HG02763 (cell line): ENCODE measurements around the gene MMP26.
A peak's percentile ranks its signal among the peaks of the same experiment; 100 is the strongest.

ENCODE experiments used
- ATAC-seq: cut with Tn5 transposase; IDR thresholded peaks from one replicate; pipeline ENCODE4 v1.9.1; 2021; ENCODE audit warnings: mild to moderate bottlenecking, moderate library complexity; ENCODE audit not compliant: unreplicated experiment

The MMP26 gene

DNA sequence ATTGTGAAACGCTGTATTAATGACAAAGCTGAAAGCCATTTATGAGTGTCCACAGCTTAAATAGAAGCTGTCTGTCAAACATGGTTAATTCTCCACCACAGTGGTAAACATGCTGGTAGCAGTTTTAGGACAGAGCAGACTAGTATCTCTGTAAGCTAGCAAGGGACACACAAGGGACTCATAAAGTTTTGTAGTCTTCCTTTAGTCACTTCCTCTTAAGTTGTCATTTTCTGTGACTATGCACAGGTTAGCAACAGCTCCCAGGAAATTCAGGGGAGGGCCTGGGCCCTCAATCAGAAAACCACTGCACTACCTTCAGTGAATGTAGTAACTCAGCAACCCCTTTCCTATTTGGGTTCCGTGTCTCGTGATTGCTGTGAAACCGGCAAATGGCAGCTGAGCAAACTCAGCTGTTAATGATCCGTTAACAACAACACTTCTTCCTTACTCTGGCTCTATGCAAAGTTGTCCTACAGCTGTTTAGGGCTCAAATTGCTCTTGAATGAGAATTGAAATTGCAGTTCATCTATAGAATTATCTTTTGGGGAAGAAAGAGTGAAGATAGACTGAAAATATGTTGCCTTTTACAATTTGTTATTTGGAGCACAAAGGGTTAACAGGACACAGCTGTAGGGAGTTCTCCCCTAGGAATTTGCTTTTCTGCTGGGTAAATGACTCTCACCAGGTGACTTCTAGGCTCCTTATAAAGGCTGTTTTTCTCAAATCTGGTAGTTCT lies at the start of gene MMP26:
TSS of gene MMP26 (plus strand) at position 731 of the 736 bp plus-strand sequence.
- peak; percentile 67 for ATAC-seq

DNA sequence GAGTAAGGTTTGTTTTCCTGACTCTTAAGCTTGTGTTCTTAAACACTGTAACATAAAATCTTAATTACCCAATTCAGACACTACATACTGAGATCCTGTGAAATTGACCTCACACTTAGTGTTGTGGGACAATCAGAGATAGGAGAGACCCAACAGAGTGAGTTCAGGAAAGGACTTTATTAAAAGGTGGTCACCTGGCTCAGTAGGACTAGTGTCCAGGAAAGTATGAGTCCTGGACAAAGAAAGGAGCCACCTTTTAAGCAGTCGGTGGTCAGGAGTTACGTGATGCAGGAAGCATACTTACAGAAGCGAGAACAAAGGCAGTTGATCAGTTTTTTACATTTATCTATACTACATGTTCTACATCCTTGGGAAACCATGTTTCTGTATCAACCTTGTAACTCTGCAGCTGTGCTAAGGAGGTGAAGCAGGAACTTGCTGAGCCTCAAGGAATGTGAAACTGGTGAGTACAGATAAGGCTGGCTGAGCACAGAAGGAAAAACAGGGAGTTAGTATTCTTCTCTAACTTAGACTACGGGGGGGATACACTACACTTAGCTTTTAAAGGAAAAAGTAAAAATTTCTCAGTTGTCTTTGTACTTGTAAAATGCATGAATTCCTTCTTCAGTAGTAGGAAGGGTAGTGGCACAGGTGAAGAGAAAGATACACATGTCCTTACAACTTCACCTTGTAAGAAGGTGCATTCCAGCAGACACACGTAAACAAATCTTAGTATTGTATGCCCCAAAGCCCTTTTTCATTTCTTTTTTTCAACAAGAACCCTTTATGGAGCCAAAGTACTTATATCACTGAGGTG lies 45.7 kb upstream of the MMP26 start:
- no peak for ATAC-seq

DNA sequence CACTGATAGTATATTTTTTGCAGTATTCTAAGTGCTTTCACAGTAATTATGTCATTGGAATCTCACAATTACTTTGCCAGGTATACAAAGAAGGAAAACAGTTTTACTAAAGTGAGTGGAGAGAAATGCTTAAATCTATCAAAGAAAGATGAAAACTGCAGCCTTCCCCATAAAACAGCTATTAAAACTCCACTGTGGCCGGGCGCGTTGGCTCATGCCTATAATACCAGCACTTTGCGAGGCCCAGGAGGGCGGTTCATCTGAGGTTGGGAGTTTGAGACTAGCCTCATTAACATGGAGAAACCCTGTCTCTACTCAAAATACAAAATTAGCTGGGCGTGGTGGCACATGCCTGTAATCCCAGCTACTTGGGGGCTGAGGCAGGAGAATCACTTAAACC lies 41.7 kb upstream of the MMP26 start:
- ATAC-seq: no peak

DNA sequence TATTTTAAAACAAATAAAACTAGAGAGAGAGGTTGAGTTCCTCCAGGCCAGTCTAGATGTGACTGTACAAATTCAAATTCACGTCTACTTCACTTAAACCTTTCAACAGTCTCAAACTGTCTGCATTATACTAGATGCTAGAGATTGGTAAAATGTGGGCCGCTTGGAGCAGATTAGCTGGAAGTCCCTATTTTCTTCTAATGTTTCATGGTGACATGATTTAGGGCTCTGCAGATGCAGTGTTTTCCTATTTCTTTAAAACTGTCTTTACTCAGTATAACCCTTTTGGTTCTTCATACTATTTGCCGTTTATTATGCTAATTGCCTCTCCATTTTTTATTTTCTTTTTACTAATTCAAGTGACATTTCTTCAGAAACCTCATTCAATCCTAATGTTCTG lies 40.4 kb upstream of the MMP26 start:
- no peak for ATAC-seq

DNA sequence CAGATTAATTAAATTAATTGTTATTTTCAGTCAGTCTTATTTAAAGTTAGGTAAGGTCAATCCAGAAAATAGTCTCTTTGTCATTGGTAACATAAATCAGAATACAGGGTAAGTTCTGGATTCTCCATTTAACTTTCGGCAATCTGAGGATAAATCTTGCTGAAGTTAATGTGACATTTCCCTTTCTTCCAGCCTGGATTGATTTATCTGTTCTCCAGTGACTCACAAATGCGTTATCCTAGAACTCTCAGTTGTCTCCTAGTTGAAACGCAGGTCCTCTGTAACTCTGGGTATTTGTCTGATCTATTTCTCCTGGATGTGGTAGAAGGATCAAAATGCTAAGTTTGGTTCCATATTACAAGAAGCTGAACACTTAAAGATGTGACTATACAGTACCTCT lies 39.8 kb upstream of the MMP26 start:
- ATAC-seq: no peak

DNA sequence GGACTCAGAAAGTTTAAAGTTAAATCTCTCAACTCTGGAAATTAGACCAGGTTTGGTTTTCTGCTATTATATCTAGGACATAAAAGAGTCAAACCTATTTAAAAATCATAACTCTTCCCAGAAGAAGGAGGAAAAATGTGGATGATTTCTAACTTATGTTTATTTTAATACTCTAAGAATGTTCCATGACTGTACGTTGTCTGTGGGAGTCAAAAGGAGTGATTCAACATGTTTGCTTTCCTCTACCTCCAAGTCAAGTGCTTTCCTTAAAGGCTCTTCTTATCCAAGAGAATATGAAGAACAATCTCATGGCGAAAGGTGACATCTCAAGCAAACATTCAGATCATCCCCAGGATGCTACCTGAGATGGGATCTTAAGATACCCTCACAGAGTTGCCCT lies 39.2 kb upstream of the MMP26 start:
- no peak for ATAC-seq

DNA sequence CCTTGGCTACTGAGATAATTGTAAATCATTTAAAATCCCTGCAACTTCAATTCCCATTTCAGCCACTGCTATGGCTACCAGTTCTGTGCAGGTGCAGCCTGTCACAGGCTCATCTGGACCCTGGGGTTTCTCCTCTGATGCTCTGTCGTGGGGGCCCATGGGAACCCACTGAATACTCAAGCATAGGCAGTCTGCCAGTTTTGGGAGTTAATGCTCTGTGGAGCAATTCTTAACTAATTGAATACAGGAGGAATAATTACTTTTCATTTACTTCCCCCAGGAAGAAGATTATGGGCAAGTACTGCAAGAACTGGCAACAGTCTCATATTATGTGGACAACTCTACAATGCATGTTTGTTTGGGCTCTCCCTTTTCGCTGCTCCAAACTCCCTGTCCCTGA lies 32.8 kb upstream of the MMP26 start:
- ATAC-seq: no peak

DNA sequence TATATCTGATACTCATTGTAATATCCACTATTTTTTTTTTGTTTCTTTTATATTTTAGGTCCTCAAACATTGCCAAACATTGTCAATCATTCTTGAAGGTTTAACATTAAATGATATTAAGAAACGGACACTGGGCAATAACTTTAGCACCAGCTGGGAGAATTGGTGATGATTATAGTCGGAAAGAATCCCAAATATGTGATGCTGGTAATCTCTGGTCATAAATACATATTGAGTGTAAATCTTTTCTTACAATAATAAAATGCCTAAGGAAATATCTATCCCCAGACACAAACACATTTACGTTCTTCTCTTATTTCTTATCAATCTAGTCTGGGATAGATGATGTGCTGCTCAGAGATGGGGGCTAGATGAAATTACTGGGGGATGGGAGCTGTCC lies 32.1 kb upstream of the MMP26 start:
- no peak for ATAC-seq

DNA sequence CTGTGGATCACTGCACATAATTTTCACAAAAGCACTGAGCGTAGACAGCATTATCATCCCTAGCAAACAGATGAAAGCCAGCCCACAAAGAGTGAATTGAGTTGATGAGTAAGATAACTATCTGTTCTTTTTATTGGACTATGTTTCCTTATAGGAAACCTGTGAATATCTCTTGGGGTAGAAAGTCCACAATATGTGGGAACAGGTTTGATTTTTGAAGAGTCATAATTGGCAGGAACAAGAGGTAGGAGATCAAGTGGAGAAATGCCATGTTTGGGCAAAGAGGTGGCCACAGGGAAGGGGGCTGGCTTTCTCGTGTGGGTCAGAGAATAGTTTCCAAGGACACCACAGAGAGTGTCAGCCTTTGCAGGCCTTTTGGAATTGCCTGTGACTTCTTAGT lies 30.8 kb upstream of the MMP26 start:
- ATAC-seq: no peak

DNA sequence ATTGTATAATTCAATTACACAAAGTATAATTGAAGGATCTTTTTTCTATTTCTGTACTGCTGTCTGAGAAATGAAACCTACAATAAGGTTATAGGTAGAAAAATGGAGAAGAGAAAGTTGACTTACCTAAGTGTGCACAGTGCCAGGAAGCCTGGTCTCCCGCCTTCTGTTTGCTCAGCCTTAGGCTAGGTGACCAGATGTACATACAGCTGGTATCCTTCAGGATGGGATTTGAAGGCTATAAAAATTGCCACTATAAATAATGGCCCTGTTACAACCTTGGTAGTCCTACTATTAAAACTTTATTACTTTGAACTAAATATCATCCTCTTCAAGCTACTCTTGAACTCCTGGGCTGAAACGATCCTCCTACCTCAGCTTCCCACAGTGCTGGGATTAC lies 26.6 kb upstream of the MMP26 start:
- ATAC-seq: no peak

DNA sequence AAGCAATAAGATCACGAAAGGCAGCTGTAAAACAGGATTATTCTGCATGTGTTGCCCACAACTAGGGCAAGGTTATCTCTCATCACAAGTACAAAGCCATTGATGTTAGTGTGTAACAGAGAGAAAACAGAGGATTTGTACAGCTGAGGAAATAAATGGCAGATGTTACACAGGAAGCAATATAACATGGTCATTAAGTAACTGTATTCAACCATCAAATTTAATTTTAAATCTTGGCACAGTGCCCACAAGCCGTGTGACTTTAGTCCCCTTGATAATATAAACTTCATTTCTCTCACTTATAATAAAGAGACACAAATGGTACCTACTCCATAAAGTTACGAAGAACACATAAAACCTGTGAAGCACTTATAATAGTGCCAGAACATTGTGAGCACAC lies 24.2 kb upstream of the MMP26 start:
- no peak for ATAC-seq

DNA sequence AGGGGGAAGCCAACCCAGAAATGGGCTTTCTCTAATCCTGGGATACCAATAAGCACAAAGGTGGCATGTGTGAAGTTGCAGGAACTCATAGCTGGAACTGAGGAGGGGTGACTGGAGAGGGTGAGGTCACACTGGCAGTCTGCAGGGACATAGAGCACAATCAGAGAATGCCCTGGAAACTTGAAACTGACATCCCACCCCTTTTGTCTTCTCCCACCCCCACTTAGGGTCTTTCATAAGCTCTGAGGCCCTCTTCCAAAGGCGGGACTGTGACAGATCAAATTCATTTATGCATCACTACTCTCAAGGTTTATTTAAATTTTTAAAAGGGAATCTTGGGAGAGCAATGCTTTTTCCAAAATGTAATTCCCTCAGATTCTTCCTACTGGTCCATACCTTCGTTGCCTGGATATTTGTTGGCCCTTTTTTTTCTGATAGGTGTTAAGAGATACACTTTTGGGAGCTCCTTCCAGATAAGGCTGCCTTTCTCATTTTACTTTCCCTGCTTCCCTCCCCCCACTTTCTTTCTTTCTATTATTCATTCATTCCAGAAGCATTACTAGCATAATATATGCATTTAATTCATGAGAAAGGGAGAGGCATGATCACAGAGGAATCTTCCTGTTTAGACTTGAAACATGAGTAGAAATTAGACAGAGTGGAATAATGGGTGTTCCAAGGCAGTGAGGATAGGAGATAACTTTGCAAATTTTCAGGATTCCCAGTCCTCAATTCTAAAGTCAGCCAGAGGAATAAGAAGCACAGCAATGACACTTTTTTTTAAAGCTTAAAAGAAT lies 21.8 kb upstream of the MMP26 start:
- ATAC-seq: no peak

DNA sequence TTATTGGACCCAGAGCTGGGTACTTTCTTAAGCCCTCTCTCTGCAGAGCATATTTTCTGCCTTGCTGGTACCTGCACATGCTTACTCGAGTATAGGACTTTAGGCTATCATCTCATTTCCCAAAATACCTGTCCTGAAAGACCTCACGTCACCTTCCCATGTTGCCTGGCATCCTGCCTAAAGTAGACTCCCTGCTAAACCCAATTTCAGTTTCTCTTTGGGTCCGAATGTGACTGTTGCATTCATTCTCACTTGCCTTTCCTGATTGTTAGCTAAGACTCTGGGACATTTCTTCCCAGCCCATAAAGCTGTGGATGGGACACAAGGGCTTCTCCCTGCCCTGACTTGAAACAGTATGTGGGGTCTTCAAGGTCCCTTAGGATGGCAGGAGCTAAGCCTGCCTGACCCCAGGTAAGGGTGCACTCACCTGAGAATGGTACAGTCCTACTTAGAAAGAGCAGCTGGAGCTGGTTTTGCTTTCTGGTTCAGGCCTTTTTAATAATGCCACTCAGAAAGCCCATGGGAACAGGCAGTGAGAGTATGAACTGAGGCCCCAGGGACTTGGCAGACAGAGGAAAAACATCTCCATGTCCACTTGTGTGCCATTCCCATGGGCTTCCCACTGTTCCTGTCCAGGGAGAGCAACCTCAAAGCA lies 19.8 kb upstream of the MMP26 start:
- ATAC-seq: no peak

DNA sequence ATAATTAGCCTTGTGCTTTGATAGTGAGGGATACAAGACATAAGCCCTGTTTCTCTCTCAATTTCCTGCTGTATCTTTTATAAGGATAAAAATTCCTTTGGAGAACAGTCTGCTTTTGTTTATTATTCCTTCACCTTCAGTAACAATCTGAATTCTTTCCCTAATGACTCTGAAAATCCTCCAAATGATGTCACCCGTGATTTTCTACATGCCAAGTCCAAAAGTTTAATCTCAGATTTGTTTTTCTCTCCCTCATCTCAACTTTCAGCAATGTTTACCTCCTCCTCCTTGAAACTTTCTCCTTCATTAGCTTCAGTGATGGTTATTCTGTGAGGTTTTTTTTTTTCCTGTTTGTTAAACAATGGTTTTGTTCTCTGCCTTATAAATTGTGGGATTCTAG lies 9.1 kb upstream of the MMP26 start:
- no peak for ATAC-seq

DNA sequence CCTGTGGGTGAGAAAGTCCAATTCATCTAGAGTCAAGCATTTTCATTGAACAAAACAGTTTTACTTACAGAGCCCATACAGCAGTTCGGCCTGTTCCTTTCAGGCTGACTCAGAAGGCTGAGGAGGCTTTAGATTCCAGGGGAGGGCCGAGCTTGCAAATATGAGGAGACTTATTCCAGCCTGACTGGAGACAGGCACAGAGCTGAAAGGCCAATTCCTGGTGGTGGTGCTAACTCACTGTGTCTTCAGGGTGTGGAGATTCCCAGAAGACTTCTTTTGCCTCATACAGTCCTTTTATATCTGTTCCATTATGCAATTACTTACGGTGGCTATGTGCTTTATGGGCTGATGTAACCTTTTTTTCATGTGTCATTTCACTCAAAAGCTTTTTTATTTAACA lies 7.0 kb upstream of the MMP26 start, which contains the start of gene OR51E2:
TSS of gene OR51E2 (minus strand) at position 269 of the 400 bp plus-strand sequence. CDS start 15,142 bp downstream, outside the sequence.
- no peak for ATAC-seq

DNA sequence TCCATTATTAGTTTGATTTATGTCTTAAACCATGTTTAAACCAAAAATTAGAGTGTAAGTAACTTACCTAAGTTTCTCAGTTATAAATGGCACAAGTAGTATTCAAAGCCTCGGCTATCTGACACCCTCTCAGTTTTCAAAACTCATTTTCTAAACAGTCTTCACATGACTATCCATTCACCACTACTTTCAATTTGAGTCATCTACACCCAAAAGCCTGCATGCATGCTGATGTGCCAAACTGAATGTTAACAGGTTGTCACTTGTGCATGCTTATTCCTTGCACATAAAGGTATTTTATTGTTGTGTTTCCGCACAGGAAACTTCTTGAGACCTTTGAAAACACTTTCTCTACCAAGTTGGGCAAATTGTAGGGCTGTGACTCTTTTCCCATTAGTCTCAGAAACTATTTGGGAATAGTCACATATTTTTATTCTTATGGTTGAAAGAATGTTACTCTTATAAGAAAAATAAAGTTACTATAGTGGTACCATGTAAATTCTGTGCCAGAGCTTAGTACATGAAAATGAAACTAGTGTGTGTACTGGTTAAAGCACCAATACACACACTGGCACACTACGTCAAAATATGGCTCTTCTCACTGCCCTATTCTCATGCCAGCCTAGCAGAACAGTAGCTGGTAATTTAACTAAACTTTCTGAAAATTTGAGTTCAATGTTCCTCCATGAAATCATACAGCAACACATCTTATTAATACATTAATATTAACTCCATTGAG lies 4.7 kb upstream of the MMP26 start:
- peak; percentile 79 for ATAC-seq

DNA sequence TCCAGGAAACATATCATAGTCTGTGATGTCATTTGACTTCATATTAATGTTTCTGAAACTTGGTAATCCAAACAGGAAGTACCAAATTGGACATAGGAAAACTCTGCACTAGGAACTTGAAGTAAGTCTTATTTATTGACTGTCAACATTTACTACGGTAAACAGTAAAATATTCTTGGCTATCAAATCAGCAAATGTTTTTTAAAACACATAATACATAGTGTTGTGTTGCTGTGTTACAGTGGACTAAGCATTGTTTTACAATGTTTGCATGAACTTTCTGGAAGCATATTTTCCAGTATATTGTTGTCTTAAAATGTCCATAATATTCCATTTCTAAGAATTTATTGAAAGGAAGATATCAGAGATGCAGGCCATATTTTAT lies 4.2 kb upstream of the MMP26 start:
- no peak for ATAC-seq

DNA sequence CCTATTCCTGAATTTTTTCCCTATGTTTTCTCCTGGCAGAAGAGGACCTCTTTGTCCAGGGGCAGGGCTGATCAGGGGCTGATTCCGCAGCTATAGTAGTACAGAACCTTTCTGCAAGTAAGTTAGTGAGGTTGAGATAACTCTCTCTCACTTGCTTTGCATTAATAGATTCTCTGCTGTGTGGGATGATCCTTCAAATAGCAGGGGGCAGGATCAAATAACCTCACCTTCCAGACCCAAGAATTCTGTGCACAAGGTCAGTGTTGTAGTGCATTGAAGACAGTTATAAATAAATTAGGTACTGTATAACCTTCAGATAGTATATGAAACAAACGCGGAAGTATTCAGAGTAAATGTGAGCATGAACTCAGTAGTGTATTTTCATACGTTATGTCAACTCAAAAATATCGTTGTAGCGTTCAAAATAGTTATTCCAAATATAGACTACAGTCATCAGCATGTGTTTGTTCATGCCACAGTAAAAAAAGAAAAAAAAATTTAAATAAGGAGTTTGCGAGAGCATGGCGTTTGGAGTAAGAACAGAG lies 278 bp downstream of the MMP26 start:
- no peak for ATAC-seq

DNA sequence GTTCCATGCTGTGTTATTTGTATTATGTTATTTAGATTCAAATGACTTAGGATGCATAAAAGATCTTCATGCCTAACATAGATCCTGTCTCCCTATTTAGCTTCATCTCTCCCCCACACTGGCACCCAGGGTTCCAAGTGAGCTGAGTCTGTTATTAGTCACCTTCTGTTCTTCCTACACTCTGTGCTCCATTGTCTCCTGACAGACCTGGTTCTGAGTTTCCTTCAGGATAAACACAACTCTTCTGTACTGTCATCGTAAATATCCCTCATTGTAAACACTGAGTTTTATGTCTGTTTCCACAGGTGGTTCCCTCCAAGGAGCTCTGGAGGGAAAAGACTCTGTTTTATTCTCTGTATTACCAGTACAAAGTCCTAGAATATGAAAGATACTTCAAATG lies 8.7 kb downstream of the MMP26 start:
- no peak for ATAC-seq

DNA sequence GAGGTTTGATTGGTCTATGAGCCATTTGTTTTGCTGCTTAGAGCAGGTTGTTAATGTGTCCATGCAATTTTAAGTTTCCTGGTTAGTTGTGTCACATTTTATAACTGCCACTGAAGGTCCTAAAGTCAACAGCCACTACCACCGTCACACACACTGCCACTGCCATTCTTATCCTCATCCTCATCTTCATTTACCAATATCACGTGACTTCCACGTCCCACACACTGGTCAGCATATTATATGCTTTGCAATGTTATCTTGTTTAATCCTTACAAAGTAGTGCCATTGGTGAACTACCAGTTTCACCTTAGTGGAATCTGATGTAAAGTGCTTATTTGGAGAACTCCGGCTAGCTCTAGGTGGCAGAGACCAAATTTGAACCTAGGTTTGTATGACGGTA lies 9.7 kb downstream of the MMP26 start:
- no peak for ATAC-seq
